ENCODE data around the gene P2RX4. TPM values are rescaled to one million over a fixed set of nuclear protein-coding genes. Genes with fewer than 3 reads are reported as not detected.

Gene P2RX4
- total and polyA plus RNA-seq, 4 donors = 22.3 to 32.0 (median 23.9) TPM

DNA sequence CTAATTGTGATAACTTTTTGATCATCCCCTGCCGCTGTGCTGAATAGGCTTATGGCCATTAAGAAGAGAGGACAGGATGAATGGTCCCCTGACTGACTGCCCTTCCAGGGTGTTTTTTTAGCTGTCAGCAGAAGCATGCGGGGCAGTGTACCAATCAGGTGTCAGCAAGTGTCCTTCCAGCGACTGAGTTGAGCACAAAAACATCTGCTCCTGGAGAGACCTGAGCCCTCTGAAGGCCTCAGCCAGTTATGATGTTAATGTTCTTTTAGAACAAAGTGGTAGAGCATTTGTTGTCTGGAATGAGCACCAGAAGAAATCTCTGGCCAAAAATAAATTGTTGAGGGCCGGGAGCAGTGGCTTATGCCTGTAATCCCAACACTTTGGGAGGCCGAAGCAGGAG is 39.8 kb upstream of the P2RX4 start:
- intact Hi-C loops (cut with DNase I) = no loop called here
- H3K4me3 ChIP-seq (ENCODE audit: low read length in 2 of 2) = no peak overlapping the region
- H3K27ac ChIP-seq (ENCODE audit: low read depth in 1 of 2, low read length in 2 of 2) = no peak overlapping the region
- ATAC-seq (ENCODE audit: low FRiP score) (no peak), DNase-seq (no peak)
- 80 to 81% methylated on average over 5 of the region's 5 CpGs for WGBS, 2 donors
- H3K36me3 ChIP-seq (ENCODE audit: control insufficient read depth in 1 of 2, insufficient read depth in 2 of 2, low read length in 1 of 2) = no peaks in the 10 kb centered on the region
- H3K27me3 ChIP-seq (ENCODE audit: control insufficient read depth in 1 of 2, insufficient read depth in 2 of 2, low read length in 1 of 2) = no peaks in the 10 kb centered on the region
- H3K9me3 ChIP-seq (ENCODE audit: control insufficient read depth, low read length) = no peaks in the 10 kb centered on the region
- no peaks in the 10 kb centered on the region for H3K4me1 ChIP-seq (ENCODE audit: control insufficient read depth in 1 of 2, insufficient read depth in 2 of 2, low read length in 2 of 2)

DNA sequence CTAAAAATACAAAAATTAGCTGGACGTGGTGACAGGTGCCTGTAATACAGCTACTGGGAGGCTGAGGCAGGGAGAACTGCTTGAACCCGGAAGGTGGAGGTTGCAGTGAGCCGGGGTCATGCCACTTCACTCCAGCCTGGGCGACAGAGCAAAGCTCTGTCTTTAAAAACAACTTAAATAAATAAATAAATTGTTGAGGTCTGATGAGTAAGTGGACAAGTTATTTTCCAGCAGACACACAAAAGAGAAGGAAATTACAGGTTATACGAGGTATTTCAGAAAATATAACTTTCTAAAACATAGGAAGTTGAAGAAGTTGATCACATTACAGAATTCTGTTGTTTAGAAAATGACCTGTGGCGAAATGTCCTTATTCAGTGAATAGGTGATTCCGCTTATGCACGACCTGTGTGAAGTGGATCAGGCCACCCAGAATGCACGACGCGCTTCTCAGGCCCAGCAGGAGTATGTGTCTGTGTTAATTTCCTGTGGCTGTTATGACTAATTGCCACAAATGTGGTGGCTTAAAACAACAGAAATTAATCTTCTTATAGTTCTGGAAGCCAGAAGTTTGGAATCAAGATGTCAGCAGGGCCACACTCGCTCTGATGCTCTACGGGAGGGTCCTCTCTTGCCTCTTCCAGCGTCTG is 39.2 kb upstream of the P2RX4 start:
- H3K4me3 ChIP-seq (ENCODE audit: low read length in 2 of 2) = no peak overlapping the region
- DNase-seq = no peak
- H3K27ac ChIP-seq (ENCODE audit: low read depth in 1 of 2, low read length in 2 of 2) = no peak overlapping the region
- intact Hi-C loops (cut with DNase I) = no loop called here
- H3K4me1 ChIP-seq (ENCODE audit: control insufficient read depth in 1 of 2, insufficient read depth in 2 of 2, low read length in 2 of 2) = no peaks in the 10 kb centered on the region
- no peak for ATAC-seq (ENCODE audit: low FRiP score)
- H3K27me3 ChIP-seq (ENCODE audit: control insufficient read depth in 1 of 2, insufficient read depth in 2 of 2, low read length in 1 of 2) = no peaks in the 10 kb centered on the region
- no peaks in the 10 kb centered on the region for H3K36me3 ChIP-seq (ENCODE audit: control insufficient read depth in 1 of 2, insufficient read depth in 2 of 2, low read length in 1 of 2)
- 84 to 85% methylated on average over 14 of the region's 14 CpGs for WGBS, 2 donors
- H3K9me3 ChIP-seq (ENCODE audit: control insufficient read depth, low read length) = no peaks in the 10 kb centered on the region

DNA sequence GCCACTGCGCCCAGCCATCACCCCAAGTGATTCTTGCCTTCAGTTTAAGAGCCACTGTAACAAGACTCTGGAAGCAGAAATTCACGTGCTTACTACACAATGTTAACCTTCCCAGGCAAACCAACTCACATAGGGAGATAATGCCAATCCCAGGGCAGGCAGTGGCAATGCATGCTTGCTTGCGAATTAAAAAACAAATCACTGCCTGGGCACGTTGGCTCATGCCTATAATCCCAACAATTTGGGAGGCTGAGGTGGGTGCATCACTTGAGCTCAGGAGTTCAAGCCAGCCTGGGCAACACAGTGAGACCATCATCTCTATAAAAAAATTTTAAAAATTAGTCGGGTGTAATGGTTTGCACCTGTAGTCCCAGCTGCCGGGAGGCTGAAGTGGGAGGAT is 37.8 kb upstream of the P2RX4 start:
- Histone ChIP-seq H3K27me3 (ENCODE audit: control insufficient read depth in 1 of 2, insufficient read depth in 2 of 2, low read length in 1 of 2) (no peaks in the 10 kb centered on the region), H3K27ac (ENCODE audit: low read depth in 1 of 2, low read length in 2 of 2) (no peak overlapping the region), H3K9me3 (ENCODE audit: control insufficient read depth, low read length) (no peaks in the 10 kb centered on the region), H3K4me3 (ENCODE audit: low read length in 2 of 2) (no peak overlapping the region), H3K36me3 (ENCODE audit: control insufficient read depth in 1 of 2, insufficient read depth in 2 of 2, low read length in 1 of 2) (no peaks in the 10 kb centered on the region), H3K4me1 (ENCODE audit: control insufficient read depth in 1 of 2, insufficient read depth in 2 of 2, low read length in 2 of 2) (no peaks in the 10 kb centered on the region)
- no peak for ATAC-seq (ENCODE audit: low FRiP score)
- 92 to 93% methylated on average over 6 of the region's 6 CpGs for WGBS, 2 donors
- DNase-seq = no peak
- intact Hi-C loops (cut with DNase I) = no loop called here

DNA sequence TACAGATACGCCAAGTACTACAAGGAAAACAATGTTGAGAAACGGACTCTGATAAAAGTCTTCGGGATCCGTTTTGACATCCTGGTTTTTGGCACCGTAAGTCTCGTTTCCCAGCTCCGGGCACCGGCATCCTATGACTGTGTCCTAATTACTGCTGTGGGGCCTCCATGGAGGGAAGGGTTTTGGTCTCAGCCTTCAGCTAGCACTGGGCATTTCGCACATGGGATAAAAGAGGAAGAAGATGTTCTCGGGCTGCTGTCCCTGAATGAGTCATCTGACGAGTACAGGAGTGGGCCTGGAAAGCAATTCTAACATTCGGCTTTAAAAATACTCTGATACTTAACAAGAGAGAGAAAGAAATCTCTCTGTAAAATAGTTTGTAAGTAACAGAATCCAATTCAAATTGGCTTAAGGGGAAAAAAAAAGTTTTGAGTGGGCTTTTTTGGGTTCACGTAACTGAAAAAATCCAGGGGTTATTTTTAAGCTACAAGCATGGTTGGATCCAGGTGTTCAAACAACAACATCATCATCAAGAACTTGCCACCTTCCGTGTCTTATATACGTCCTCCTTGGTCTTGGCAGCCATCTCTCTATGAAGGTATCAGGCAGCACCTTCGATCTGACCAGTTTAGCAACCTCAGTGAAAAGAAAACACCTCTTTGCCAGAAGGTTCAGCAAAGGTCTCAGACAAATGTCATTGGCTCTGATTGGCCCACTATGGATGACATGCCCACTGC is 34.4 kb upstream of the P2RX4 start:
- Histone ChIP-seq H3K27me3 (ENCODE audit: control insufficient read depth in 1 of 2, insufficient read depth in 2 of 2, low read length in 1 of 2) (no peaks in the 10 kb centered on the region), H3K4me3 (ENCODE audit: low read length in 2 of 2) (no peak overlapping the region), H3K9me3 (ENCODE audit: control insufficient read depth, low read length) (no peaks in the 10 kb centered on the region), H3K36me3 (ENCODE audit: control insufficient read depth in 1 of 2, insufficient read depth in 2 of 2, low read length in 1 of 2) (no peaks in the 10 kb centered on the region), H3K4me1 (ENCODE audit: control insufficient read depth in 1 of 2, insufficient read depth in 2 of 2, low read length in 2 of 2) (no peaks in the 10 kb centered on the region), H3K27ac (ENCODE audit: low read depth in 1 of 2, low read length in 2 of 2) (no peak overlapping the region)
- WGBS, 2 donors = 78 to 82% methylated on average over 16 of the region's 16 CpGs
- DNase-seq (peak in 1 of 2 donors; percentile 54), ATAC-seq (ENCODE audit: low FRiP score) (no peak)
- intact Hi-C loops (cut with DNase I) = no loop called here

DNA sequence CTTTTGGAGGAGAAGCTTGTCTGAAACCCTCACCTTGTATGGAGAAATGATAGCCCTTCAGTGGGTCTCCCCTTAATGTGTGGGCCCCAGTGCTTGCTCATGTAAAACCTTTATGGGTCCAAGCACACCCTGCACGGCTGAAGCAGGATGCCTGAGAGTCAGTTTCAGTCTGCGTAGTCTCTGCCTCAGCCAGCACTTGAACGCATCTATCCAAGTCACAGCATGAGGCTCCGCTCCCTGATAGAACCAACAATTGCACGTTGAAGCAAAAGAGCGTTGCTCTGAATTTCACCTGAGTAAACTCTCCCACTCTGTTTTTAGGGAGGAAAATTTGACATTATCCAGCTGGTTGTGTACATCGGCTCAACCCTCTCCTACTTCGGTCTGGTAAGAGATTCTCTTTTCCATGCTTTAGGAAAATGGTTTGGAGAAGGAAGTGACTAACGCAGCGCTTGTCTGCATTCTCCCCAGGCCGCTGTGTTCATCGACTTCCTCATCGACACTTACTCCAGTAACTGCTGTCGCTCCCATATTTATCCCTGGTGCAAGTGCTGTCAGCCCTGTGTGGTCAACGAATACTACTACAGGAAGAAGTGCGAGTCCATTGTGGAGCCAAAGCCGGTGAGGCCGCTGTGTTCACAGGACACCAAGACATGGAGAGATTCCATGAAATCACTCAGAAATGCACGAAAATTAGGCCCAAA is 33.0 kb upstream of the P2RX4 start:
- DNase-seq = peak in 1 of 2 donors; percentile 51
- H3K27me3 ChIP-seq (ENCODE audit: control insufficient read depth in 1 of 2, insufficient read depth in 2 of 2, low read length in 1 of 2) = no peaks in the 10 kb centered on the region
- H3K9me3 ChIP-seq (ENCODE audit: control insufficient read depth, low read length) = no peaks in the 10 kb centered on the region
- H3K36me3 ChIP-seq (ENCODE audit: control insufficient read depth in 1 of 2, insufficient read depth in 2 of 2, low read length in 1 of 2) = no peaks in the 10 kb centered on the region
- ATAC-seq (ENCODE audit: low FRiP score) = no peak
- H3K27ac ChIP-seq (ENCODE audit: low read depth in 1 of 2, low read length in 2 of 2) = no peak overlapping the region
- 91% methylated on average over 19 of the region's 19 CpGs for WGBS, 2 donors
- H3K4me3 ChIP-seq (ENCODE audit: low read length in 2 of 2) = no peak overlapping the region
- no peaks in the 10 kb centered on the region for H3K4me1 ChIP-seq (ENCODE audit: control insufficient read depth in 1 of 2, insufficient read depth in 2 of 2, low read length in 2 of 2)
- intact Hi-C loops (cut with DNase I) = no loop called here

DNA sequence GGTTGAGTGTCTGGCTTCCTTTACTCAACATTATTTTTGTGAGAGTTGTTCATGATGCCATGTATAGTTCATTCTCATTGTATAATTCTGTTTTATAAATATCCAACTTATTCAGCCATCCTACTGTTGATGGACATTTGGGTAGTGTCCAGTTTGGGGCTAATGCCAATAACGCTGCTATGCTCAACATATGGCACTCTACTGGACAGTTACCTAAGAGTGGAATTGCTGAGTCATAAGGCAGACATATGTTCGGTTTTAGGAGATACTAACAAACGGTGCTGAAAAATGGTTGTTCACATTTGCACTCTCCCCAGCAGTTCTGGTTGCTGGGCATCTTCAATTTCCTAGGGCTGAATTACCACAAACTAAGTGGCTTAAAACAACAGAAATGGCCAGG is 28.7 kb upstream of the P2RX4 start:
- H3K27me3 ChIP-seq (ENCODE audit: control insufficient read depth in 1 of 2, insufficient read depth in 2 of 2, low read length in 1 of 2) = no peaks in the 10 kb centered on the region
- H3K4me3 ChIP-seq (ENCODE audit: low read length in 2 of 2) = no peak overlapping the region
- no peak overlapping the region for H3K27ac ChIP-seq (ENCODE audit: low read depth in 1 of 2, low read length in 2 of 2)
- DNase-seq (no peak), ATAC-seq (ENCODE audit: low FRiP score) (no peak)
- no peaks in the 10 kb centered on the region for H3K4me1 ChIP-seq (ENCODE audit: control insufficient read depth in 1 of 2, insufficient read depth in 2 of 2, low read length in 2 of 2)
- no peaks in the 10 kb centered on the region for H3K36me3 ChIP-seq (ENCODE audit: control insufficient read depth in 1 of 2, insufficient read depth in 2 of 2, low read length in 1 of 2)
- WGBS, 2 donors = 72 to 78% methylated on average over 3 of the region's 3 CpGs
- H3K9me3 ChIP-seq (ENCODE audit: control insufficient read depth, low read length) = no peaks in the 10 kb centered on the region
- intact Hi-C loops (cut with DNase I) = no loop called here

DNA sequence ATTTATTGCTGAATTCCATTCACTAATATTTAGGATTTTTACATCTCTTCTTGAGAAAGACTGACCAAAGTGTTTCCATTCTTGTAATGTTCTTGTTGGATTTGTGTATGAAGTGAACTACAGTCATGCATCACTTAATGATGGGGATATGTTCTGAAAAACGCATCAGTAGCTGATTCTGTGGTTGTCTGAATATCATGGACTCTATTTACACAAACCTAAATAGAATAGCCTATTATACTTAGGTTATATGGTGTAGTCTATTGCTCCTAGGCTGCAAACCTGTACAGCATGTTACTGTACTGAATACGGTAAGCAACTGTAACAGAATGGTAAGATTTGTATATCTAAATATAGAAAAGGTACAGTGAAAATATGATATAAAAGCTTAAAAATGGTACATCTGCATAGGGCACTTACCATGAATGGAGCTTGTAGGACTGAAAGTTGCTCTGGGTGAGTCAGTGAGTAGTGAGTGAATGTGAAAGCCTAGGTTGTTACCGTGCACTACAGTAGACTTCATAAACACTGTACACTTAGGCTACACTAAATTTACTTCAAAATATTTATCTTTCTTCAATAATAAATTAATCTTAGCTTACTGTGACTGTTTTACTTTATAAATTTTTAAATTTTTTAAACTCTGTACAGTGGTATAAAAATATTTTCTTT is 27.6 kb upstream of the P2RX4 start:
- 82 to 85% methylated on average over 3 of the region's 3 CpGs for WGBS, 2 donors
- ATAC-seq (ENCODE audit: low FRiP score) (no peak), DNase-seq (no peak)
- Histone ChIP-seq H3K9me3 (ENCODE audit: control insufficient read depth, low read length) (no peaks in the 10 kb centered on the region), H3K4me1 (ENCODE audit: control insufficient read depth in 1 of 2, insufficient read depth in 2 of 2, low read length in 2 of 2) (no peaks in the 10 kb centered on the region), H3K27me3 (ENCODE audit: control insufficient read depth in 1 of 2, insufficient read depth in 2 of 2, low read length in 1 of 2) (no peaks in the 10 kb centered on the region), H3K36me3 (ENCODE audit: control insufficient read depth in 1 of 2, insufficient read depth in 2 of 2, low read length in 1 of 2) (no peaks in the 10 kb centered on the region), H3K4me3 (ENCODE audit: low read length in 2 of 2) (no peak overlapping the region), H3K27ac (ENCODE audit: low read depth in 1 of 2, low read length in 2 of 2) (no peak overlapping the region)
- intact Hi-C loops (cut with DNase I) = no loop called here

DNA sequence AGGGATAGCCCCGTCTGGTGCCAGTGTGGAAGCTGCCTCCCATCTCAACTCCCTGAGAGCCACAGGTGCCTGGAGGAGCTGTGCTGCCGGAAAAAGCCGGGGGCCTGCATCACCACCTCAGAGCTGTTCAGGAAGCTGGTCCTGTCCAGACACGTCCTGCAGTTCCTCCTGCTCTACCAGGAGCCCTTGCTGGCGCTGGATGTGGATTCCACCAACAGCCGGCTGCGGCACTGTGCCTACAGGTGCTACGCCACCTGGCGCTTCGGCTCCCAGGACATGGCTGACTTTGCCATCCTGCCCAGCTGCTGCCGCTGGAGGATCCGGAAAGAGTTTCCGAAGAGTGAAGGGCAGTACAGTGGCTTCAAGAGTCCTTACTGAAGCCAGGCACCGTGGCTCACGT is 25.5 kb upstream of the P2RX4 start:
- H3K4me1 ChIP-seq (ENCODE audit: control insufficient read depth in 1 of 2, insufficient read depth in 2 of 2, low read length in 2 of 2) = no peaks in the 10 kb centered on the region
- no peaks in the 10 kb centered on the region for H3K27me3 ChIP-seq (ENCODE audit: control insufficient read depth in 1 of 2, insufficient read depth in 2 of 2, low read length in 1 of 2)
- H3K4me3 ChIP-seq (ENCODE audit: low read length in 2 of 2) = no peak overlapping the region
- no peak for DNase-seq
- WGBS, 2 donors = 88 to 89% methylated on average over 15 of the region's 15 CpGs
- intact Hi-C loops (cut with DNase I) = no loop called here
- H3K27ac ChIP-seq (ENCODE audit: low read depth in 1 of 2, low read length in 2 of 2) = no peak overlapping the region
- no peak for ATAC-seq (ENCODE audit: low FRiP score)
- H3K36me3 ChIP-seq (ENCODE audit: control insufficient read depth in 1 of 2, insufficient read depth in 2 of 2, low read length in 1 of 2) = no peaks in the 10 kb centered on the region
- H3K9me3 ChIP-seq (ENCODE audit: control insufficient read depth, low read length) = no peaks in the 10 kb centered on the region

Measured in aorta (tissue), 5 donors.